ENCODE data around the gene SERP2. TPM values are rescaled to one million over a fixed set of nuclear protein-coding genes. Genes with fewer than 3 reads are reported as not detected.

SERP2 gene
- total RNA-seq, 4 donors from 2014 or later: 1.3 to 5.7 (median 3.1) TPM; not detected in 1

- no peak for TF ChIP-seq CTCF (IDR thresholded peaks at IDR 0.05; ENCODE audit: low read depth)
These were observed 38.2 kb downstream of the SERP2 start for GRCh38 chr13:44411841-44412240.

- TF ChIP-seq CTCF (IDR thresholded peaks at IDR 0.05; ENCODE audit: low read depth): no peak
These were observed 38.8 kb downstream of the SERP2 start for GRCh38 chr13:44412346-44412935.

GRCh38 chr13:44413095-44413494 is 39.5 kb downstream of the SERP2 start:
- TF ChIP-seq CTCF (IDR thresholded peaks at IDR 0.05; ENCODE audit: low read depth): no peak

GRCh38 chr13:44414716-44415115 is 41.1 kb downstream of the SERP2 start:
- no peak for TF ChIP-seq CTCF (IDR thresholded peaks at IDR 0.05; ENCODE audit: low read depth)

- no peak for TF ChIP-seq CTCF (IDR thresholded peaks at IDR 0.05; ENCODE audit: low read depth)
These were observed 42.2 kb downstream of the SERP2 start for GRCh38 chr13:44415815-44416214.

- TF ChIP-seq CTCF (IDR thresholded peaks at IDR 0.05; ENCODE audit: low read depth): no peak
These were observed 42.7 kb downstream of the SERP2 start for GRCh38 chr13:44416301-44416700.

- no peak for TF ChIP-seq CTCF (IDR thresholded peaks at IDR 0.05; ENCODE audit: low read depth)
These were observed 43.1 kb downstream of the SERP2 start for GRCh38 chr13:44416744-44417143.
